ENCODE results near the gene PLEKHG4. TPM values are rescaled to one million over a fixed set of nuclear protein-coding genes. Genes with fewer than 3 reads are reported as not detected.

PLEKHG4 gene
- total RNA-seq, 2 experiments from 2014 or later: 14.3 to 14.4 TPM

DNA sequence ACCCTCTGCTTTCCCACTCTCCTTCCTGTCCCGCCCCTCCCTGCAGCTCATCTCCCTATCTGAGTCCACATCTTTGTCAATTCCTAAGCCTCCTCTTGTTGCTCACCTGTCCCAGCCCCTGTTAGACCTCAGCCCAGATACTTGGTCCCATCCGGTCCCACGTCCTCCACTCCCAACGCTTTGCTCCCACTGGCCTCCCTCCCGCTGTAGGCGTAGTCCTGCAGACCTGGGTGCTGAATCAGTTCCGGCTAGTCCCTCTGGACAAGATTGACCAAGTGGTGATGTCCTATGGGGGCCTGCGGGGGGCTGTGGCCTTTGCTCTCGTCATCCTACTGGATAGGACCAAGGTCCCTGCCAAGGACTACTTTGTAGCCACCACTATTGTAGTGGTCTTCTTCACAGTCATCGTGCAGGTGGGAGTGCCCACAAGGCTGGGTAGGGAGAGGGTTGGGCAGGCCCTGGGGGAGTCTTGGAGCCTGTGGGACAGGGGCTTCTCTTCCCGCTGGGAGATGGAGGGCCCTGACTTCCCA lies 22.6 kb upstream of the PLEKHG4 start:
- CTCF ChIA-PET: no interaction called here
- DNase-seq: no peak
- Mint-ChIP-seq H3K4me1 (ENCODE audit: low read depth) (no peaks in the 10 kb centered on the region), H3K27ac (no peak overlapping the region), H3K9me3 (no peaks in the 10 kb centered on the region), H3K36me3 (ENCODE audit: low read depth) (peaks cover 7% of the 10 kb centered on the region), H3K4me3 (no peak overlapping the region), H3K27me3 (ENCODE audit: low read depth) (peaks cover 13% of the 10 kb centered on the region)
- intact Hi-C loops (cut with micrococcal nuclease): no loop called here

DNA sequence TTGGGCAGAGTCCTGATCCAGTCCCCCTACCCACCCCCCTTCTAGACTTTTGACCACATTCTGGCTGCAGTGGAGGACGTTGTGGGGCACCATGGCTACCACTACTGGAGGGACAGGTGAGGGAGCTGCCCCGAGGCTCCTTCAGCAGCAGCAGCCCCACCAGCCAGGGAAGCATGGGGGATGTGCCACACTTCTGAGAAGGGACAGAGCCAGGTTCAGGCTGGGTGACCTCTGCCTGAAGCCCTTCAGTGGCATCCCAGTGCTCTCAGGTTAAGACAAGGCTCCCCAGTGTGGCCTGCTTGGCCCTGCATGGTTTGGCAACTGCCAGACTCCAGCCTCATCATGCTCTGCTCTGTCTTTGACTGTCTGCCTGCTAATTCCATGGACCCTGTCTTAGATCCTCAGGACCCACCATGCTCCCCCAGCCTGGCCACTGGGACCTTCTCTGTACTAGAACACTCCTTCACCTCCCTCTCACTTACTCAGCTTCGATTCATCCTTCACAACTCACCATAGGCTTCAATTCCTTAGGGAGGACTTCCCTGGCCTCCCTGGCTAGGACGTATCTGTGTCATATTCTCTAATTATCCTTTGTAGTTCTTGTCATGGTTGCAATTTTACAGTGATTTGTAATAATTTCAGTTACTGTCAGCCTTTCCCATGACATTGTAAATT lies 21.7 kb upstream of the PLEKHG4 start:
- Mint-ChIP-seq H3K9me3 (no peaks in the 10 kb centered on the region), H3K4me3 (no peak overlapping the region), H3K27me3 (ENCODE audit: low read depth) (peaks cover 21% of the 10 kb centered on the region), H3K4me1 (ENCODE audit: low read depth) (no peaks in the 10 kb centered on the region), H3K36me3 (ENCODE audit: low read depth) (peaks cover 7% of the 10 kb centered on the region), H3K27ac (no peak overlapping the region)
- intact Hi-C loops (cut with micrococcal nuclease): no loop called here
- no peak for DNase-seq
- CTCF ChIA-PET: interaction anchor here (0.6 to 1.3 kb wide), 2 partner anchors 87 to 113 kb away, joined by 3 to 4 read pairs; no protein-coding TSS in a partner anchor

DNA sequence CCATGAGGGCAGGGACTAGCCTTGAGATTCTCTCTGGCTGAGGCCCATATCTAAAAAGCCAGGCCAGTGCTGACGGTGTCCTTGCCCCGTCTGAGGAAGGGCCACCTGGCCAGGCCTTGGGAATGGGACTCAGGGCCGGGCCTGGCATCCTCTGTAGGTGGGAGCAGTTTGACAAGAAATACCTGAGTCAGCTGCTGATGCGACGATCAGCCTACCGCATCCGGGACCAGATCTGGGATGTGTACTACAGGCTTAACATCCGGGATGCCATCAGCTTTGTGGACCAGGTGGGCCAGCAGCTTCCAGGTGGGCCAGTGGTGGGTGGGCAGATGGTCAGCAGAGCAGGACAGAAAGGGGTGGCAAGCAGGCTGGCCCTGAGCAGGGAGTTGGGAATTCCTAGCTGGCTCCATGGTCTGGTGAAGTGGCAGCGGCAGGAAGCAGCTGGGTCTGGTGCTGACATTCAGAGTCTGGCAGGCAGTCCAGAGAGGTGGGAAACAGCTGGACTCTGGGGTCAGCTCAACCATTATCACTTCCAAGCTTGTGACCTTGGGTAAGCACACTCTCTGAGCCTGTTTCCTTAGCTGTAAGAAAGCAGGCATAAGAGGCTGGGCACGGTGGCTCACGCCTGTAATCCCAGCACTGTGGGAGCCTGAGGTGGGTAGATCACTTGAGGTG lies 21.0 kb upstream of the PLEKHG4 start:
- no peak for DNase-seq
- Mint-ChIP-seq H3K9me3 (no peaks in the 10 kb centered on the region), H3K27me3 (ENCODE audit: low read depth) (peaks cover 21% of the 10 kb centered on the region), H3K27ac (no peak overlapping the region), H3K36me3 (ENCODE audit: low read depth) (peaks cover 7% of the 10 kb centered on the region), H3K4me1 (ENCODE audit: low read depth) (no peaks in the 10 kb centered on the region), H3K4me3 (no peak overlapping the region)
- intact Hi-C loops (cut with micrococcal nuclease): no loop called here
- CTCF ChIA-PET: interaction anchor here (1.3 kb wide), 1 partner anchor 87 kb away, joined by 3 read pairs; no protein-coding TSS in a partner anchor

DNA sequence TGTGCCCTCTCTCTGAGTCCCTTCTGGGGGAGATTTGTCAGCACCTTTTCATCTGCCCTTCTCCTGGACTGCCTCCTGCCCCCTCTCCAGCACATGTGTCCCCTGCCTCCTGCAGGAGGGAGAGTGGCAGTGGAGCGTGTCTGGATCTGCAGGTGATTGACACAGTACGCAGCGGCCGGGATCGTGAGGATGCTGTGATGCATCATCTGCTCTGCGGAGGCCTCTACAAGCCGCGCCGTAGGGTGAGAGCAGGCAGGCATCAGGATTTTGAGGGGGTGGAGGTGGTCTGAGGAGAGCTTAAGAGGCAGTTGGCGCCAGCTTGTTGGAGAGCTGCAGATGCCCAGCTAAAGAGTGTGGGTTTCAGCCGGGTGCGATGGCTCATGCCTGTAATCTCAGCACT lies 19.6 kb upstream of the PLEKHG4 start:
- intact Hi-C loops (cut with micrococcal nuclease): loop anchor here (1.0 kb wide), 2 partner anchors 19 to 140 kb away; no protein-coding TSS in a partner anchor
- H3K27me3 Mint-ChIP-seq (ENCODE audit: low read depth): peaks cover 25% of the 10 kb centered on the region
- peaks cover 7% of the 10 kb centered on the region for H3K36me3 Mint-ChIP-seq (ENCODE audit: low read depth)
- CTCF ChIA-PET: interaction anchor here (0.7 to 1.9 kb wide), 13 partner anchors 10 to 191 kb away, joined by 3 to 13 read pairs (median 4); partner anchors contain the start of gene ZDHHC1
- no peaks in the 10 kb centered on the region for H3K4me1 Mint-ChIP-seq (ENCODE audit: low read depth)
- no peak overlapping the region for H3K27ac Mint-ChIP-seq
- DNase-seq: no peak
- H3K4me3 Mint-ChIP-seq: no peak overlapping the region
- H3K9me3 Mint-ChIP-seq: no peaks in the 10 kb centered on the region

DNA sequence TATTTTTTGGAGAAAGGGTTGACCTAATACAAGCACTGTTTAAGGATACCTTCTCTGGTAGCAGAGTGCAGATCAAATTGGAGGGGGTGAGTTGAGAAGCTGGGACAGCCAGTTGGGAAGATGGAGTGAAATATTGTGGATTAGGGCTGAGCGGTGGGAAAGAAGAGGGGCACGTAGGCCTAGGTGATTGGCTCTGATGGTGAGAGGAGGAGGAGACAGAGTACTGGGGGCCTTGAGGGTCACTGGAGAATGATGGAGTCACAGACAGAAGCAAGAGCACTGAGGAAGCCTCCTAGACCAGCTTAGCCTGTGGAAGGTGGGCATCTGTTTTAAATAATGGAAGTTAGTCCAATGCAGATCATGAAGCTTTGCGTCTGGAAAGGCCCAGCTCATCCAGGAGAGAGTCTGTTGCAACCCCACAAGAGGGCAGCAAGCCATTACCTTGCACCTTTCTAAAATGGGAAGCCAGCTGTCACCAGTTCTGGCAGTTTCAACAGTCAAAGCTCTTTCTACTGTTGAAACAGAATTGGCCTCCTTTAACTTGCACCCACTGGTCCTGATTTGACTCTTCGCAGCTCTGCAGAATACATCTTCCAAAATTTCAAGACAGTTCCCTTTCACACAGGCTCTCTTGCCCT lies 18.8 kb upstream of the PLEKHG4 start:
- Mint-ChIP-seq H3K27me3 (ENCODE audit: low read depth) (peaks cover 26% of the 10 kb centered on the region), H3K36me3 (ENCODE audit: low read depth) (peaks cover 7% of the 10 kb centered on the region), H3K27ac (no peak overlapping the region), H3K4me3 (no peak overlapping the region), H3K9me3 (no peaks in the 10 kb centered on the region), H3K4me1 (ENCODE audit: low read depth) (no peaks in the 10 kb centered on the region)
- intact Hi-C loops (cut with micrococcal nuclease): loop anchor here (1.0 kb wide), 2 partner anchors 18 to 139 kb away; no protein-coding TSS in a partner anchor
- DNase-seq: peak; percentile 51
- CTCF ChIA-PET: interaction anchor here (0.6 to 1.9 kb wide), 28 partner anchors 11 to 206 kb away, joined by 3 to 13 read pairs (median 3); partner anchors contain the start of genes KCTD19, LRRC36, SLC9A5 and ZDHHC1

DNA sequence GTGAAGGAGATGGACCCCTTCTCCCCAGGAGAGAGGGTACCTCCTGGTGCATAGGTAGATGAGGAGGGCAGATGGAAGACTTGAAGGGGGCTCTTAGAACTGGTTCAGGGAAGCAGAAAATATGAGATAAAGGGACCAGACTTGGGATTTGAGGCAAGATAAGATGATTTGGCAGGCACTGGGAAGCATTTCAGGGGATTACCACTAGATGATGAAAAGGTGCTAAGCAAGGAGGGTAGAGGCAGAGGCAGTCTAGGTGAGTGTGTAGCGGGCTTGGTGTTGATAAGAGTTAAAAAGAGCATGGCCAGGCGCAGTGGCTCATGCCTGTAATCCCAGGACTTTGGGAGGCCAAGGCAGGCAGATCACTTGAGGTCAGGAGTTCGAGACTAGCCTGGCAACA lies 16.1 kb upstream of the PLEKHG4 start:
- no peak overlapping the region for H3K27ac Mint-ChIP-seq
- no peaks in the 10 kb centered on the region for H3K4me1 Mint-ChIP-seq (ENCODE audit: low read depth)
- CTCF ChIA-PET: interaction anchor here (1.0 to 1.2 kb wide), 3 partner anchors 14 to 183 kb away, joined by 3 to 6 read pairs (median 3); partner anchors contain the start of gene SLC9A5
- H3K36me3 Mint-ChIP-seq (ENCODE audit: low read depth): peaks cover 3% of the 10 kb centered on the region
- intact Hi-C loops (cut with micrococcal nuclease): no loop called here
- peaks cover 23% of the 10 kb centered on the region for H3K27me3 Mint-ChIP-seq (ENCODE audit: low read depth)
- no peak overlapping the region for H3K4me3 Mint-ChIP-seq
- no peaks in the 10 kb centered on the region for H3K9me3 Mint-ChIP-seq
- no peak for DNase-seq

DNA sequence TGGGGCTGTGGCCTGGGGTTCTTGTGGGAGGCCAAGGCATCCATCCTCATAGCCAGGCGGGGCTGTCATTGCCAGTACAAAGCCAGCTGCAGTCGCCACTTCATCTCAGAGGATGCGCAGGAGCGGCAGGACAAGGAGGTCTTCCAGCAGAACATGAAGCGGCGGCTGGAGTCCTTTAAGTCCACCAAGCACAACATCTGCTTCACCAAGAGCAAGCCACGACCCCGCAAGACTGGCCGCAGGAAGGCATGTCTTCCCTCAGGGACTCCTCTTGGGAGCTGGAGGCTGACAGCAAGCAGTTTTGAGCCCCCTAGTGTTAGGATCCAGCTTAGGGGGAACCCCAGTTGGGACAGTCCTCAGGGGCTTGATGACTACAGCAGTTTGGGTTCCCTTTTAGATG lies 15.1 kb upstream of the PLEKHG4 start:
- Mint-ChIP-seq H3K27ac (no peak overlapping the region), H3K36me3 (ENCODE audit: low read depth) (peaks cover 3% of the 10 kb centered on the region), H3K4me3 (no peak overlapping the region), H3K27me3 (ENCODE audit: low read depth) (peaks cover 23% of the 10 kb centered on the region), H3K4me1 (ENCODE audit: low read depth) (no peaks in the 10 kb centered on the region), H3K9me3 (no peaks in the 10 kb centered on the region)
- DNase-seq: no peak
- CTCF ChIA-PET: interaction anchor here (0.7 to 1.2 kb wide), 4 partner anchors 14 to 182 kb away, joined by 3 to 6 read pairs (median 4); partner anchors contain the start of gene SLC9A5
- intact Hi-C loops (cut with micrococcal nuclease): no loop called here

DNA sequence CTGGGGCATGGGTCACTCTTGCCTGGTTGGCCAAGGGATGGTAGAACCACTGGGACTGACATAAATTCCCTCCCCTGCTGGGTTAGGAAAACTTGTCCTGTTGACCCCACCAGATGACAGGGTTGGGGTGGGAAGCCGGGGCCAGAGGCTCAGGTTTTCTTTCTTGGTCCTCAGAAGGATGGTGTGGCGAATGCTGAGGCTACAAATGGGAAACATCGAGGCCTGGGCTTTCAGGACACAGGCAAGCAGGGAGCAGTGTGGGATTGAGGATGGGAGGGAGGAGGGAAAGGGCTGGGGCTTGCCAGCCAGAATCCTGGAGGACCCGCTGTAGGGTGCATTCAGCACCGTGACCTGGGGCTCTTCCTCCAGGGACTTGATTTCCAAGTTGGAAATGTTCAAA lies 14.5 kb upstream of the PLEKHG4 start:
- intact Hi-C loops (cut with micrococcal nuclease): no loop called here
- H3K27ac Mint-ChIP-seq: no peak overlapping the region
- CTCF ChIA-PET: interaction anchor here (0.8 to 1.3 kb wide), 2 partner anchors 74 to 135 kb away, joined by 4 read pairs; no protein-coding TSS in a partner anchor
- no peaks in the 10 kb centered on the region for H3K4me1 Mint-ChIP-seq (ENCODE audit: low read depth)
- peaks cover 19% of the 10 kb centered on the region for H3K27me3 Mint-ChIP-seq (ENCODE audit: low read depth)
- H3K4me3 Mint-ChIP-seq: no peak overlapping the region
- no peaks in the 10 kb centered on the region for H3K36me3 Mint-ChIP-seq (ENCODE audit: low read depth)
- no peaks in the 10 kb centered on the region for H3K9me3 Mint-ChIP-seq
- no peak for DNase-seq

DNA sequence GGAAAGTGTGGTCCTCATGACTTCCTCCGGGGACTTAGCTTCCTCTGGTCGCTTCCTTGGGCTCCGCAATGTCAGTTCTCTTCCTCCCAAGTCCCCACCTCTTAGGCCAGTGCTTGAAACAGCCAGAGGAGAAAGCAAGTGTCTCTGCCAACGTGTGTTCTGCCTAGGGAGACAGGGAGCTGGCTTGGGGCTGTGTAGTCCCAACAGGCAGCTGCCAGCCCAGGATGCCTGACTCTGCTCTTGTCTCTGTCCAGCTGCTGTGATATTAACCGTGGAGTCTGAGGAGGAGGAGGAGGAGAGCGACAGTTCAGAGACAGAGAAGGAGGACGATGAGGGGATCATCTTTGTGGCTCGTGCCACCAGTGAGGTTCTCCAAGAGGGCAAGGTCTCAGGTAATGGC lies 13.5 kb upstream of the PLEKHG4 start:
- no peaks in the 10 kb centered on the region for H3K36me3 Mint-ChIP-seq (ENCODE audit: low read depth)

DNA sequence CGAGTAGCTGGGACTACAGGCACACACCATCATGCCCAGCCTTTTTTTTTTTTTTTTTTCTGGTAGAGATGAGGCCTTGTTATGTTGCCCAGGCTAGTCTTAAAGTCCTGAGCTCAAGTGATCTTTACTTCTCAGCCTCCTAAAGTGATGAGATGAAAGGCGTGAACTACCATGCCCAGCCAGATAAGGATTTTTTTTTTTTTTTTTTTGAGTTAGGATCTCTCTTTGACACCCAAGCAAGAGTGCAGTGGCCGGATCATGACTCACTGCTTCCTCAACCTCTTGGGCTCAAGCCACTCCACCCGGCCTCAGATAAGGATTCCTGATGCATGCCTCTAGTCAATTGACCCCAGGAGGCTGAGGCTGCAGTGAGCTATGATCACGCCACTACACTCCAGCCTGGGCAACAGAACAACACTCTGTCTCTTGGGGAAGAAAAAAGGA lies 11.2 kb upstream of the PLEKHG4 start:
- H3K27ac Mint-ChIP-seq: no peak overlapping the region
- H3K36me3 Mint-ChIP-seq (ENCODE audit: low read depth): no peaks in the 10 kb centered on the region
- CTCF ChIA-PET: interaction anchor here (0.6 to 1.2 kb wide), 3 partner anchors 10 to 145 kb away, joined by 3 read pairs; no protein-coding TSS in a partner anchor
- H3K4me1 Mint-ChIP-seq (ENCODE audit: low read depth): no peaks in the 10 kb centered on the region
- peaks cover 5% of the 10 kb centered on the region for H3K27me3 Mint-ChIP-seq (ENCODE audit: low read depth)
- intact Hi-C loops (cut with micrococcal nuclease): no loop called here
- H3K4me3 Mint-ChIP-seq: no peak overlapping the region
- no peaks in the 10 kb centered on the region for H3K9me3 Mint-ChIP-seq
- no peak for DNase-seq

More for the DNA sequence above, 13.5 kb upstream of the PLEKHG4 start:
- Mint-ChIP-seq H3K27ac (no peak overlapping the region), H3K9me3 (no peaks in the 10 kb centered on the region), H3K4me3 (no peak overlapping the region), H3K27me3 (ENCODE audit: low read depth) (peaks cover 16% of the 10 kb centered on the region), H3K4me1 (ENCODE audit: low read depth) (no peaks in the 10 kb centered on the region)
- CTCF ChIA-PET: interaction anchor here (1.0 to 2.0 kb wide), 5 partner anchors 14 to 134 kb away, joined by 3 to 4 read pairs (median 4); partner anchors contain the start of gene SLC9A5
- no peak for DNase-seq
- intact Hi-C loops (cut with micrococcal nuclease): no loop called here

DNA sequence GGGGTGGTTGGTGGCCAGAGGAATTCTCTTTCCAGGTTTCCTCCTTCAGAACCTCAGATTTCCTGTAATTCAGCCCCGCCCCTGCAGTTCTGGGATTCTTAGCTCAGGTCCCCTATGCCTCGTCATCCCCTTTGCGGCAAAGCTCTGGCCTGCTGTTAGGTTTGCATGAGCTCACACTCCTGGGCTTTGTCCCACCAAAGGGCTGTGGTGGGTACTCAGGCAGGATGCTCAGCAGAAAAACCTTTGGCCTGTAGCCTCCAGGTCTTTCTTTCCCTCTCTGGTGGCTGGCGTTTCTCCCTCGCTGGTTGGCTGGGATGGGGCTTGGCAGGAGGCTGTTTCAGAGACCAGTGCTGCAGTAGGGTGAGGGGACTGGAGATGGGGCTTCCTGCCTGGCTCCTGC lies 9.6 kb upstream of the PLEKHG4 start:
- H3K27me3 Mint-ChIP-seq (ENCODE audit: low read depth): peaks cover 1% of the 10 kb centered on the region
- CTCF ChIA-PET: interaction anchor here (1.3 to 1.4 kb wide), 2 partner anchors 21 to 130 kb away, joined by 3 to 5 read pairs; partner anchors contain the start of gene SLC9A5

DNA sequence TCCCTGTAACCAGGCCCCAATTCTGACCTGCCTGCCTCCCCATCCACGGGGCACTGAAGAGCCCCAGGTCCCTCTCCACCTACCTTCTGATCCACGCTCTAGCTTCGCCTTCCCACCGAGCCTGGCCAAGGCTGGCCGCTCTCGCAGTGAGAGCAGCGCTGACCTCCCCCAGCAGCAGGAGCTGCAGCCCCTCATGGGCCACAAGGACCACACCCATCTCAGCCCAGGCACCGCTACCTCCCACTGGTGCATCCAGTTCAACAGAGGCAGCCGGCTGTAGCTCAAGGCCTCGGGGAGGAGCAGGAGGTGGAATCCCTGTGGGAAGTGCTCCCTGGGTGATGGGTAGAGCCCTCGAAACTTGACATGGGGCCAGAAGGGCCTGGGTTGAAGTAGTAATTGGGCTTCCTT lies 8.4 kb upstream of the PLEKHG4 start:
- no peaks in the 10 kb centered on the region for H3K27me3 Mint-ChIP-seq (ENCODE audit: low read depth)
- no peak overlapping the region for H3K4me3 Mint-ChIP-seq
- H3K9me3 Mint-ChIP-seq: no peaks in the 10 kb centered on the region
- H3K4me1 Mint-ChIP-seq (ENCODE audit: low read depth): no peaks in the 10 kb centered on the region
- CTCF ChIA-PET: interaction anchor here (0.7 to 0.9 kb wide), 2 partner anchors 76 to 128 kb away, joined by 3 read pairs; no protein-coding TSS in a partner anchor
- intact Hi-C loops (cut with micrococcal nuclease): no loop called here
- DNase-seq: no peak
- H3K27ac Mint-ChIP-seq: no peak overlapping the region
- peaks cover 3% of the 10 kb centered on the region for H3K36me3 Mint-ChIP-seq (ENCODE audit: low read depth)

More for the DNA sequence above, 9.6 kb upstream of the PLEKHG4 start:
- no peak overlapping the region for H3K4me3 Mint-ChIP-seq
- no peaks in the 10 kb centered on the region for H3K9me3 Mint-ChIP-seq
- peaks cover 2% of the 10 kb centered on the region for H3K36me3 Mint-ChIP-seq (ENCODE audit: low read depth)
- H3K4me1 Mint-ChIP-seq (ENCODE audit: low read depth): no peaks in the 10 kb centered on the region
- no peak for DNase-seq
- intact Hi-C loops (cut with micrococcal nuclease): no loop called here
- H3K27ac Mint-ChIP-seq: no peak overlapping the region

All from activated naive CD4-positive, alpha-beta T cell treated with anti-CD3 and anti-CD28 coated beads for 36 hours (primary cell).